ENCODE measurements around the gene GADD45A. TPM values are rescaled to one million over a fixed set of nuclear protein-coding genes. Genes with fewer than 3 reads are reported as not detected.

GADD45A gene
- polyA plus RNA-seq, 1 of the 3 experiments (the other 2 are of a cell fraction) = 164 TPM

- H3K79me2 ChIP-seq (ENCODE audit: insufficient read depth) = no peaks in the 10 kb centered on the region
- no peaks in the 10 kb centered on the region for H3K27me3 ChIP-seq (ENCODE audit: insufficient read depth)
- no peaks in the 10 kb centered on the region for H3K9me2 ChIP-seq
- no peak overlapping the region for H3K9ac ChIP-seq
- H3K4me3 ChIP-seq (ENCODE audit: low read depth in 2 of 2, low read length in 1 of 2) = no peak overlapping the region
- H4K20me1 ChIP-seq (ENCODE audit: insufficient read depth) = no peaks in the 10 kb centered on the region
- no peaks in the 10 kb centered on the region for H3K4me1 ChIP-seq (ENCODE audit: control insufficient read depth in 1 of 2, insufficient read depth in 2 of 2, low read depth in 1 of 2, low read length in 1 of 2)
- ChIA-PET POLR2A (no interaction called here), CTCF (interaction anchor here (1.4 kb wide), 1 partner anchor 92 kb away, joined by 8 read pairs; no protein-coding TSS in a partner anchor)
- no peaks in the 10 kb centered on the region for H3K9me3 ChIP-seq
- no peak for DNase-seq
- H2AFZ ChIP-seq (ENCODE audit: low read depth) = no peak overlapping the region
- H3K36me3 ChIP-seq (replicated peaks in 1 of 2; ENCODE audit: control insufficient read depth in 1 of 2, insufficient read depth in 2 of 2, low read length in 1 of 2) = no peaks in the 10 kb centered on the region
- TF ChIP-seq ZBTB33 (IDR thresholded peaks at IDR 0.05; ENCODE audit: borderline replicate concordance, low read depth) (no peak), NRF1 (IDR thresholded peaks at IDR 0.05; ENCODE audit: low read depth, low read length) (no peak), SIN3A (IDR thresholded peaks at IDR 0.05; ENCODE audit: borderline replicate concordance, low read depth, low read length) (no peak), FOSL2 (IDR thresholded peaks at IDR 0.05; ENCODE audit: borderline replicate concordance, low read depth) (no peak), SMC3 (IDR thresholded peaks at IDR 0.05; ENCODE audit: low read depth, low read length) (no peak), USF2 (IDR thresholded peaks at IDR 0.05; ENCODE audit: borderline replicate concordance, low read depth, low read length) (no peak), MAX (IDR thresholded peaks at IDR 0.05; ENCODE audit: low read depth) (no peak), GABPA (IDR thresholded peaks at IDR 0.05; ENCODE audit: low read depth) (no peak), GATA2 (CRISPR knock-in tag; IDR thresholded peaks at IDR 0.05) (no peak), USF1 (IDR thresholded peaks at IDR 0.05; ENCODE audit: borderline replicate concordance, low read depth) (no peak)
- no peak overlapping the region for H3K4me2 ChIP-seq
- WGBS (ENCODE audit: low lambda C conversion rate) = 42% methylated on average over 1 of the region's 1 CpG
- H3F3A ChIP-seq (replicated peaks; ENCODE audit: insufficient read depth) = peaks cover 3% of the 10 kb centered on the region
- no peak overlapping the region for H3K27ac ChIP-seq (ENCODE audit: low read depth in 2 of 2, low read length in 1 of 2)
Observed at GRCh38 chr1:67668660-67669059, 16.3 kb upstream of the GADD45A start.

GRCh38 chr1:67672260-67672803, 12.7 kb upstream of the GADD45A start:
- 94% methylated on average over 1 of the region's 1 CpG for WGBS (ENCODE audit: low lambda C conversion rate)
- no peaks in the 10 kb centered on the region for H3K79me2 ChIP-seq (ENCODE audit: insufficient read depth)
- H3K27me3 ChIP-seq (ENCODE audit: insufficient read depth) = no peaks in the 10 kb centered on the region
- H3K36me3 ChIP-seq (replicated peaks in 1 of 2; ENCODE audit: control insufficient read depth in 1 of 2, insufficient read depth in 2 of 2, low read length in 1 of 2) = no peaks in the 10 kb centered on the region
- no peaks in the 10 kb centered on the region for H4K20me1 ChIP-seq (ENCODE audit: insufficient read depth)
- TF ChIP-seq RCOR1 (IDR thresholded peaks at IDR 0.05; ENCODE audit: low read length) (no peak), IRF3 (IDR thresholded peaks at IDR 0.05; ENCODE audit: low read depth, low read length) (no peak), CHD2 (IDR thresholded peaks at IDR 0.05; ENCODE audit: low read length, partially characterized antibody) (no peak), NFIC (IDR thresholded peaks at IDR 0.05; ENCODE audit: borderline replicate concordance) (no peak), NRF1 (IDR thresholded peaks at IDR 0.05; ENCODE audit: low read depth, low read length) (no peak), TCF12 (IDR thresholded peaks at IDR 0.05) (no peak), FOXJ3 (CRISPR knock-in tag; IDR thresholded peaks at IDR 0.05) (no peak), POLR2AphosphoS5 (IDR thresholded peaks at IDR 0.05; ENCODE audit: low read depth, low read length) (no peak), USF1 (IDR thresholded peaks at IDR 0.05; ENCODE audit: borderline replicate concordance, low read depth) (no peak), RFX5 (IDR thresholded peaks at IDR 0.05; ENCODE audit: low read length) (no peak), MXI1 (IDR thresholded peaks at IDR 0.05; ENCODE audit: low read depth, low read length) (no peak), JUND (IDR thresholded peaks at IDR 0.05) (no peak), GATA2 (CRISPR knock-in tag; IDR thresholded peaks at IDR 0.05) (no peak), RXRA (IDR thresholded peaks at IDR 0.05; ENCODE audit: borderline replicate concordance, low read depth) (no peak), GABPA (IDR thresholded peaks at IDR 0.05; ENCODE audit: low read depth) (no peak)
- H2AFZ ChIP-seq (ENCODE audit: low read depth) = no peak overlapping the region
- CTCF ChIA-PET = interaction anchor here (0.7 to 1.2 kb wide), 3 partner anchors 88 to 171 kb away, joined by 3 to 7 read pairs (median 5); no protein-coding TSS in a partner anchor
- peaks cover 13 to 16% of the 10 kb centered on the region in 2 experiments; a peak in 3 of 4 replicates for H3K4me1 ChIP-seq (ENCODE audit: control insufficient read depth in 1 of 2, insufficient read depth in 2 of 2, low read depth in 1 of 2, low read length in 1 of 2)
- POLR2A ChIA-PET = no interaction called here
- H3K4me2 ChIP-seq = no peak overlapping the region
- H3K9me2 ChIP-seq = no peaks in the 10 kb centered on the region
- no peak overlapping the region for H3K9ac ChIP-seq
- no peak overlapping the region for H3K27ac ChIP-seq (ENCODE audit: low read depth in 2 of 2, low read length in 1 of 2)
- H3K9me3 ChIP-seq = no peaks in the 10 kb centered on the region
- peaks cover 8% of the 10 kb centered on the region for H3F3A ChIP-seq (replicated peaks; ENCODE audit: insufficient read depth)
- no peak for DNase-seq
- no peak overlapping the region for H3K4me3 ChIP-seq (ENCODE audit: low read depth in 2 of 2, low read length in 1 of 2)

All from SK-N-SH (cell line).